H1 (cell line): Measurements from ENCODE around the gene BAZ1B. TPM values are rescaled to one million over a fixed set of nuclear protein-coding genes. Genes with fewer than 3 reads are reported as not detected.

ENCODE experiments used
- CTCF ChIA-PET: fragments of 300-600 bp; sonication (Branson Sonifier 250); formaldehyde crosslinking; loops from one replicate; lab custom pipeline; 2021; ENCODE audit not compliant: partially characterized antibody; lab: Charles Lee
- POLR2A ChIA-PET: fragments of 300-600 bp; sonication (Branson Sonifier 250); formaldehyde crosslinking; loops from one replicate; lab custom pipeline; 2021; ENCODE audit warnings: inconsistent platforms; ENCODE audit not compliant: partially characterized antibody; lab: Charles Lee
- DNase-seq, 2 experiments: peaks; one replicate each; pipeline versions ENCODE4 v3.0.0 to v3.0.0-alpha.2; 2010 to 2022; ENCODE audit warnings: low spot score in 2 of 2, low read depth in 1 of 2, mixed read lengths in 1 of 2
- FAIRE-seq: peaks from 2 replicates; lab custom pipeline; 2011; peaks lifted over from hg19 to GRCh38; lab: Jason Lieb, UNC
- H2AFZ ChIP-seq: 2 replicates; pipeline ENCODE4 v1.8.1; 2012; ENCODE audit warnings: low read length, inconsistent platforms
- H2AK5ac ChIP-seq: 2 replicates; pipeline ENCODE4 v1.6.1; 2013; ENCODE audit warnings: low read depth, low read length
- H2BK120ac ChIP-seq: replicated peaks from 2 replicates; pipeline ENCODE3; 2013; ENCODE audit warnings: low read depth, low read length, inconsistent platforms
- H2BK12ac ChIP-seq: 2 replicates; pipeline ENCODE4 v1.6.1; 2013; ENCODE audit warnings: low read depth, low read length
- H2BK15ac ChIP-seq: 2 replicates; pipeline ENCODE4 v1.6.1; 2013; ENCODE audit warnings: low read length
- H2BK20ac ChIP-seq: 2 replicates; pipeline ENCODE4 v1.6.1; 2013; ENCODE audit warnings: low read length
- H2BK5ac ChIP-seq: 2 replicates; pipeline ENCODE4 v1.6.1; 2013; ENCODE audit warnings: low read depth, low read length
- H3K14ac ChIP-seq: 2 replicates; pipeline ENCODE4 v1.6.1; 2013; ENCODE audit warnings: inconsistent platforms; ENCODE audit not compliant: insufficient read length
- H3K18ac ChIP-seq: 2 replicates; pipeline ENCODE4 v1.6.1; 2013; ENCODE audit warnings: low read length; ENCODE audit errors: extremely low read depth
- H3K23ac ChIP-seq: 2 replicates; pipeline ENCODE4 v1.6.1; 2013; ENCODE audit warnings: inconsistent platforms; ENCODE audit not compliant: insufficient read length
- H3K23me2 ChIP-seq: 2 replicates; pipeline ENCODE4 v1.6.1; 2013; ENCODE audit warnings: low read depth, low read length
- H3K27ac ChIP-seq: 2 replicates; pipeline ENCODE4 v1.6.1; 2011; ENCODE audit warnings: low read depth, low read length, inconsistent platforms
- H3K27me3 ChIP-seq, 4 experiments: replicated peaks in 1 of 4; 1 replicate in 1 of 4; 2 replicates in 3 of 4; pipeline versions ENCODE4 v1.6.1 to v1.8.1; 2011 to 2013; ENCODE audit warnings: low read length in 3 of 4, mild to moderate bottlenecking in 3 of 4, inconsistent platforms in 2 of 4, mixed read lengths in 2 of 4, moderate library complexity in 1 of 4; ENCODE audit not compliant: control insufficient read depth in 3 of 4, insufficient read depth in 3 of 4; ENCODE audit errors: extremely low read depth in 1 of 4
- H3K36me3 ChIP-seq, 4 experiments: 2 replicates each; pipeline versions ENCODE4 v1.6.1 to v1.8.1; 2011 to 2013; ENCODE audit warnings: mild to moderate bottlenecking in 4 of 4, low read length in 3 of 4, moderate library complexity in 2 of 4, control low read depth in 1 of 4, inconsistent platforms in 1 of 4; ENCODE audit not compliant: insufficient read depth in 4 of 4, control insufficient read depth in 2 of 4
- H3K4ac ChIP-seq: replicated peaks from 2 replicates; pipeline ENCODE3; 2013; ENCODE audit warnings: low read length, low read depth, mixed read lengths, inconsistent platforms; ENCODE audit not compliant: insufficient read length
- H3K4me1 ChIP-seq, 4 experiments: replicated peaks in 1 of 4; 1 replicate in 1 of 4; 2 replicates in 3 of 4; pipeline versions ENCODE4 v1.6.1 to v1.8.1; 2011 to 2013; ENCODE audit warnings: low read length in 3 of 4, inconsistent platforms in 2 of 4, mixed read lengths in 1 of 4; ENCODE audit not compliant: insufficient read depth in 4 of 4, control insufficient read depth in 3 of 4
- H3K4me2 ChIP-seq, 2 experiments: 2 replicates each; pipeline versions ENCODE4 v1.6.1 to v1.8.1; 2011 to 2013; ENCODE audit warnings: low read depth in 2 of 2, low read length in 2 of 2, control low read depth in 1 of 2, inconsistent platforms in 1 of 2, mild to moderate bottlenecking in 1 of 2; ENCODE audit not compliant: insufficient read depth in 1 of 2
- H3K4me3 ChIP-seq, 4 experiments: fragments of 200-600, 300-600 bp in 1 of 4; sonication (generic), shearing (Covaris generic), sonication (Bioruptor Twin) in 1 of 4; 2 replicates each; pipeline versions ENCODE4 v1.5.1 to v1.8.1; 2011 to 2016; ENCODE audit warnings: low read length in 4 of 4, low read depth in 3 of 4, control low read depth in 2 of 4, inconsistent platforms in 2 of 4, mild to moderate bottlenecking in 2 of 4, mixed read lengths in 1 of 4, moderate library complexity in 1 of 4; ENCODE audit not compliant: insufficient read depth in 2 of 4; ENCODE audit errors: extremely low read depth in 1 of 4
- H3K56ac ChIP-seq: replicated peaks from 2 replicates; pipeline ENCODE3; 2013; ENCODE audit warnings: low read depth, mild to moderate bottlenecking, mixed read lengths, low read length, inconsistent platforms; ENCODE audit not compliant: insufficient read length
- H3K79me1 ChIP-seq: 2 replicates; pipeline ENCODE4 v1.6.1; 2013; ENCODE audit warnings: low read depth, low read length, control low read depth
- H3K79me2 ChIP-seq, 2 experiments: 2 replicates each; pipeline versions ENCODE4 v1.6.1 to v1.8.1; 2012 to 2013; ENCODE audit warnings: low read length in 2 of 2, mild to moderate bottlenecking in 2 of 2, inconsistent platforms in 1 of 2; ENCODE audit not compliant: insufficient read depth in 2 of 2, control insufficient read depth in 1 of 2
- H3K9ac ChIP-seq, 4 experiments: replicated peaks in 1 of 4; 1 replicate in 1 of 4; 2 replicates in 3 of 4; pipeline versions ENCODE4 v1.6.1 to v1.8.1; 2011 to 2013; ENCODE audit warnings: low read depth in 3 of 4, low read length in 3 of 4, control low read depth in 2 of 4, mild to moderate bottlenecking in 2 of 4, moderate library complexity in 2 of 4, inconsistent platforms in 1 of 4; ENCODE audit errors: extremely low read depth in 1 of 4
- H3K9me3 ChIP-seq, 2 experiments: 2 replicates each; pipeline versions ENCODE4 v1.6.1 to v1.8.1; 2012 to 2013; ENCODE audit warnings: mild to moderate bottlenecking in 2 of 2, moderate library complexity in 2 of 2, control low read depth in 1 of 2, inconsistent platforms in 1 of 2, low read depth in 1 of 2, low read length in 1 of 2, mixed read lengths in 1 of 2; ENCODE audit not compliant: insufficient read depth in 2 of 2
- H4K20me1 ChIP-seq, 2 experiments: replicated peaks in 1 of 2; 2 replicates each; pipeline versions ENCODE3 to v1.8.1; 2011 to 2013; ENCODE audit warnings: inconsistent platforms in 2 of 2, low read length in 2 of 2, mild to moderate bottlenecking in 1 of 2; ENCODE audit not compliant: insufficient read depth in 2 of 2, control insufficient read depth in 1 of 2
- H4K5ac ChIP-seq: 2 replicates; pipeline ENCODE4 v1.6.1; 2013; ENCODE audit warnings: low read length, low read depth, mixed read lengths, inconsistent platforms; ENCODE audit not compliant: insufficient read length
- H4K8ac ChIP-seq: 2 replicates; pipeline ENCODE4 v1.8.0; 2013; ENCODE audit warnings: mild to moderate bottlenecking, moderate library complexity, low read length, inconsistent platforms; ENCODE audit not compliant: insufficient read depth; ENCODE audit errors: extremely low read depth
- H4K91ac ChIP-seq: replicated peaks from 2 replicates; pipeline ENCODE3; 2013; ENCODE audit warnings: low read length, mixed read lengths, inconsistent platforms; ENCODE audit not compliant: insufficient read length
- CHD2 ChIP-seq: IDR thresholded peaks from 2 replicates; pipeline ENCODE4 v1.6.1; 2012; ENCODE audit warnings: low read length, improper control_type of control experiment
- JUND ChIP-seq: IDR thresholded peaks from 2 replicates; pipeline ENCODE4 v1.6.1; 2011; ENCODE audit warnings: mild to moderate bottlenecking, improper control_type of control experiment, low read length
- KDM1A ChIP-seq: fragments of 200-600, 300-600 bp; sonication (generic); IDR thresholded peaks from 2 replicates; pipeline ENCODE4 v1.7.1; 2016; ENCODE audit warnings: mild to moderate bottlenecking, low read length, borderline replicate concordance
- KDM4A ChIP-seq: IDR thresholded peaks from one replicate; pipeline ENCODE4 v1.7.1; 2012; ENCODE audit warnings: low read depth, mild to moderate bottlenecking, moderate library complexity, low read length, inconsistent platforms; ENCODE audit not compliant: severe bottlenecking
- SRF ChIP-seq: IDR thresholded peaks from 2 replicates; pipeline ENCODE4 v1.6.1; 2011; ENCODE audit warnings: mild to moderate bottlenecking, low read depth, low read length, moderate library complexity
- TAF7 ChIP-seq: optimal IDR thresholded peaks from 2 replicates; pipeline ENCODE3; 2011; ENCODE audit warnings: low read depth, mild to moderate bottlenecking, inconsistent platforms, low read length, moderate library complexity, borderline replicate concordance
- TBP ChIP-seq: IDR thresholded peaks from 2 replicates; pipeline ENCODE4 v1.6.1; 2011; ENCODE audit warnings: low read depth, low read length, improper control_type of control experiment
- WGBS, 2 experiments: shearing (Covaris generic) in 1 of 2; methylation state at CpG; one replicate each; pipeline versions ENCODE4 v1.1.6 to v1.1.7; 2013 to 2015; ENCODE audit warnings: low lambda C conversion rate in 2 of 2, mixed read lengths in 2 of 2, inconsistent platforms in 1 of 2, low coverage in 1 of 2, missing lambda C conversion rate in 1 of 2; ENCODE audit not compliant: insufficient replicate concordance in 2 of 2, insufficient coverage in 1 of 2, insufficient read length in 1 of 2; ENCODE audit errors: extremely low coverage in 1 of 2, missing lambda C conversion rate in 1 of 2; 5-methylcytosine and 5-hydroxymethylcytosine counted together
- polyA plus RNA-seq, 7 experiments: library from polyadenylated mRNA; depleted of rRNA in 3 of 7; stranded (reverse) in 5 of 7; unstranded in 2 of 7; fragments of >200 nt in 5 of 7; fragments of 200-250 nt in 2 of 7; gene quantifications; 1 replicate in 5 of 7; 2 replicates in 1 of 7; 4 replicates in 1 of 7; pipeline versions ENCODE4 v1.2.1 to v1.2.3, GENCODE V29; 2011 to 2013; ENCODE audit warnings: missing spikeins in 2 of 7, mixed read lengths in 2 of 7
- total RNA-seq: library from RNA; stranded (reverse); fragmentation: NEBNext Ultra II Directional; extraction: Animal tissue kit (Norgen Biotek cat#: 25700); gene quantifications from 2 replicates; pipeline ENCODE4 v1.2.1, GENCODE V29; 2021

The BAZ1B gene
- total and polyA plus RNA-seq, 2 of the 8 experiments (the other 6 are each of a cell fraction or from before 2014, with no cell fraction given): 21.0 to 86.8 TPM

GRCh38 chr7:73504920-73505319 is 17.2 kb downstream of the BAZ1B start:
- no peaks in the 10 kb centered on the region for H3K27me3 ChIP-seq
- no peak overlapping the region for H2AK5ac ChIP-seq
- CTCF ChIA-PET: interaction anchor here (1.1 kb wide), 1 partner anchor 57 kb away, joined by 3 read pairs; no protein-coding TSS in a partner anchor
- no peak overlapping the region for H2BK20ac ChIP-seq
- no peak for DNase-seq
- no peaks in the 10 kb centered on the region for H3K4me1 ChIP-seq
- no peak overlapping the region for H2BK15ac ChIP-seq
- no peak overlapping the region for H3K9ac ChIP-seq
- H3K4me3 ChIP-seq: no peak overlapping the region
- no peak overlapping the region for H3K23ac ChIP-seq
- WGBS, 2 experiments: 92% methylated on average over 1 of the region's 1 CpG; no CpG with 5 or more reads in 1 of the 2 experiments
- POLR2A ChIA-PET: interaction anchor here (8.6 kb wide), 1 partner anchor 15 kb away, joined by 55 read pairs; the partner anchor contains the start of gene BAZ1B
- H3K9me3 ChIP-seq: no peaks in the 10 kb centered on the region
- no peak overlapping the region for H4K8ac ChIP-seq
- H3K27ac ChIP-seq: no peak overlapping the region
- no peak overlapping the region for H3K14ac ChIP-seq
- H3K79me2 ChIP-seq: peaks cover 6 to 41% of the 10 kb centered on the region in 2 experiments; a peak in 3 of 4 replicates
- no peaks in the 10 kb centered on the region for H3K23me2 ChIP-seq
- H2BK120ac ChIP-seq: no peak overlapping the region
- no peak overlapping the region for H4K91ac ChIP-seq
- no peak for TF ChIP-seq KDM4A
- TF ChIP-seq KDM1A: no peak
- TF ChIP-seq TBP: no peak
- TF ChIP-seq TAF7: no peak
- TF ChIP-seq SRF: no peak
- TF ChIP-seq CHD2: no peak
- TF ChIP-seq JUND: no peak
- no peak overlapping the region for H2BK5ac ChIP-seq
- no peak overlapping the region for H3K4me2 ChIP-seq
- peaks cover 7 to 16% of the 10 kb centered on the region in 2 experiments for H4K20me1 ChIP-seq
- H2BK12ac ChIP-seq: no peak overlapping the region
- FAIRE-seq: no peak
- no peaks in the 10 kb centered on the region; the same call in 1 of the 2 replicates for H3K79me1 ChIP-seq
- no peak overlapping the region for H2AFZ ChIP-seq
- peaks cover 27 to 89% (median 69%) of the 10 kb centered on the region in 4 experiments for H3K36me3 ChIP-seq
- H3K56ac ChIP-seq: no peak overlapping the region
- no peak overlapping the region for H3K4ac ChIP-seq
- no peak overlapping the region for H3K18ac ChIP-seq
- no peak overlapping the region for H4K5ac ChIP-seq
